B cell (primary cell): Measurements from ENCODE around the gene DCUN1D2.

Source experiments
- CTCF ChIP-seq: fragments of 200-600 bp; IDR thresholded peaks from one replicate; pipeline ENCODE4 v1.8.0; 2022; ENCODE audit warnings: antibody characterized with exemption, mild to moderate bottlenecking
- EZH2 ChIP-seq: IDR thresholded peaks from 2 replicates; pipeline ENCODE4 v1.6.1; 2012; ENCODE audit warnings: borderline replicate concordance, low read depth, mild to moderate bottlenecking, moderate library complexity, low read length; ENCODE audit not compliant: insufficient read depth, poor library complexity, severe bottlenecking

- TF ChIP-seq CTCF (no peak), EZH2 (no peak)
Measured at GRCh38 chr13:113469582-113469981, 20.9 kb downstream of the DCUN1D2 start.
